Measurements from ENCODE around the gene CMIP.
"Not testable (repeated sequence)": the region's sequence is repeated elsewhere in the genome, so short reads cannot be mapped to it uniquely, and the experiment has no call there.

The CMIP gene

GRCh38 chr16:81401035-81401950 is 43.3 kb upstream of the CMIP start:
- DNase-seq (ENCODE audit: low read depth, low spot score): no peak
- in situ Hi-C loops (cut with HindIII; ENCODE audit: low sequenced_read_pairs): no loop called here
- H3K4me3 ChIP-seq (ENCODE audit: low read depth, low read length): no peak overlapping the region
- no peak for TF ChIP-seq CTCF (IDR thresholded peaks at IDR 0.05; ENCODE audit: low read depth, low read length)

DNA sequence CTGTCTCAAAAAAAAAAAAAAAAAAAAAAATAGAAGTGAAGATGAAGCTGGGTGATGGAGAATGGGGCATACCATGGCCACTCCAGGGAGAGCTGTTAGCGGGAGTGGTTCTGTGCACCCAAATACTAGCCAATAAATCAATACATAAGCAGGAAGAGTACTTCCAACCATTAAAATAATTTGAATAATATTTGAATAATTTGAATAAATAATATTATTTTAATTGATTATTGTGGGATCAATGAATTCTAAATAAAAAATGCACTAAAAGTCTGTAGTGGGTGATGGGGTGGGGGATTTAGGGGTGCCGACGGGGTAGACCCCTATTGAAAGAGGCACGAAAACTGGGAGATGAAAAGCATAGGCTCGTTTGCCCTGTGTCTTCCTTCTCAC is 41.4 kb upstream of the CMIP start:
- H3K4me3 ChIP-seq (ENCODE audit: low read depth, low read length): no peak overlapping the region
- DNase-seq (ENCODE audit: low read depth, low spot score): no peak
- no peak for TF ChIP-seq CTCF (IDR thresholded peaks at IDR 0.05; ENCODE audit: low read depth, low read length)
- in situ Hi-C loops (cut with HindIII; ENCODE audit: low sequenced_read_pairs): no loop called here

DNA sequence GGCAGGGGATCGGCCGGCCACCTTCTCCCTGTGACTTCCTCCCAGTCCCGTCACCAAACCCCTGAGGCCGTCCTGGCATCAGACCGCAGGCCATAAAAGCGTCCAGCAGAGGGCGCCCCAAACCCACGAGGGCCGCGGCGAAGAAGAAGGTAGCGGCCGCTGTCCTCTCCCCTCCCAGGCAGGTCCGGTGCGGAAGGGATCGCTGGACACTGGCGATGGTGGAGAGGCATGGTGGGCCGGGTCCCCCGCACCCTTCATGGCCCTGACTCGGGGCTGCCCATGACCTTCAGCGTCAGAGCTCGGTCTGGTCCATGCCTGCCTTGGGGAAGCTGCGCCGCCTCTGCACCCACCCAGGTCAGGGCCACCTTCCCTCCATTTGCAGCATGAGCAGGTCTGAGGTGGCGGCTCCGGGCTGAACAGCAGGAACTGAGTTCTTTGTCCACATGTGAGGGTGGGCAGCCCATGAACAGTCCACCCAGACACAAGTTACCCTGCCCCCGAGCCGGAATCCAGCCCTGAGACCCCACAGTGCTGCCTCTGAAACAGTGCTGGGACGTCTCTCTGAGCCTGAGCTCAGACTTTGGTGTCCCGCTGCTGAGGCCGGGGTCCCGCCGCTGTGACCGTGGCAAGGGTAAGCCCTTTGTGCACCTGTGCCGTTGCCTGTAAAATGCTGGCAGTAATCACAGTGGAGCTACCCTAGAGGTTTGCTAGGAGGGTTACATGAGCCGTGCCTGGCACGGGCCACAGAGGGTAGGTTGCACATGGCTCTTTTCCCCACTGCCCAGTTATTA is 40.8 kb upstream of the CMIP start:
- peak overlapping the region; percentile 15 for H3K4me3 ChIP-seq (ENCODE audit: low read depth, low read length)
- peak; percentile 65 for DNase-seq (ENCODE audit: low read depth, low spot score)
- in situ Hi-C loops (cut with HindIII; ENCODE audit: low sequenced_read_pairs): no loop called here
- TF ChIP-seq CTCF (IDR thresholded peaks at IDR 0.05; ENCODE audit: low read depth, low read length): peak; percentile 88

DNA sequence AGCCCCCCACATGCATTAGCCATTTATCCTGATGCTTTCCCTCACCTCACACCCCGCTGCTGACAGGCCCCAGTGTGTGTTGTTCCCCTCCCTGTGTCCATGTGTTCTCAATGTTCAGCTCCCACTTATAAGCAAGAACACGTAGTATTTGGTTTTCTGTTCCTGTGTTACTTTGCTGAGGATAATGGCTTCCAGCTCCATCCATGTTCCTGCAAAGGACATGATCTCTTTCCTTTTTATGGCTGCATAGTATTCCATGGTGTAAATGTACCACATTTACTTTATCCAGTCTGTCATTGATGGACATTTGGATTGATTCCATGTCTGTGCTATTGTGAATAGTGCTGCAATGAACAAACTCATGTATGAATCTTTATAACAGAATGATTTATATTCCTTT is 39.6 kb upstream of the CMIP start:
- in situ Hi-C loops (cut with HindIII; ENCODE audit: low sequenced_read_pairs); H3K4me3 ChIP-seq (ENCODE audit: low read depth, low read length); DNase-seq (ENCODE audit: low read depth, low spot score): not testable (repeated sequence)

DNA sequence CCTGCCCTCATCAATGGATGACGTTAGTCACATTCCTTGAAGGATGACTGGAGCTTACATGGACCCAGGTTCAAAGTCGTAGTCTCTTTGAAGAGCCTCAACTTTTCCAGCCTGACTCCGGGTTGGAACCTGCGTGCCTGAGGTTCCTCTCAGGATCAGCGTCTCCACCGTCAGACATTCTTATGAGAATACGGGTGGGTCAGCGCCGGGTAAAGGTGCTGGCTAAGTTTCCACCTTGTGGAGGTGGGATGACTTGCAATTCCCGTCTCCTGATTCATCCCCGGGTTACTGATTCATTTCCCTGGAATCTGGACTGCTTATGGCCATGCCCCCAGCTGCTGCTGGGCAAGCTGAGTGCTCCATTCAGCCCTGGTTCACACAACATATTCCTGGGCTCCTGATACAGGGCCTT is 38.9 kb upstream of the CMIP start:
- TF ChIP-seq CTCF (IDR thresholded peaks at IDR 0.05; ENCODE audit: low read depth, low read length): peak; percentile 17
- no peak overlapping the region for H3K4me3 ChIP-seq (ENCODE audit: low read depth, low read length)
- peak; percentile 93 for DNase-seq (ENCODE audit: low read depth, low spot score)
- in situ Hi-C loops (cut with HindIII; ENCODE audit: low sequenced_read_pairs): no loop called here

DNA sequence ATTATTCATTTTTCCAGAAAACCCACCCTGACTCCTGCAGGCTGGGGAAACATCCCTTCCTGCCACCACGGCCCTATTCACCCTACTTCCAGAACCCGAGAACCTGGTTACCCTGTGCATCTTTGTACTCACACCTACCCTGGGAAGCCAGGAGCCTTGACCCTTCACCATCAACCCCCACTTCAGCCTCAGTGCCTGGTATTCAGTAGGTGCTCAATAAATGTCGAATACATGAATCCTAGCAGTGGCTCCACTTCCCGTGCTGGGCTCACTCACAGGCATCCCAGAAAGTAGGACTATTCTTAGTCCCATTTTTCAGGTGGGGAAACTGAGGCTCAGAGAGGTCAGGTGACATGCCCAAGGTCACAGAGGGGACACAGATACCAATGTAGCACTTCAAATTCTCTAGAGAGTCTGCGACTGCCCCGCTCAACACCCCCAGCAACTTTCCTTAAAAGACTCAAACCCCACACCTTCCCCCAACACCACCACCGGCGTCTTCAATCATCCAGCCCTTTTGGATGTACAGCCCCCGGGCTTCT is 36.1 kb upstream of the CMIP start:
- DNase-seq (ENCODE audit: low read depth, low spot score): no peak
- in situ Hi-C loops (cut with HindIII; ENCODE audit: low sequenced_read_pairs): no loop called here
- H3K4me3 ChIP-seq (ENCODE audit: low read depth, low read length): no peak overlapping the region
- no peak for TF ChIP-seq CTCF (IDR thresholded peaks at IDR 0.05; ENCODE audit: low read depth, low read length)
